Progenitor cell of endocrine pancreas (in vitro differentiated cells): ENCODE results near the gene MTMR12. TPM values are rescaled to one million over a fixed set of nuclear protein-coding genes. Genes with fewer than 3 reads are reported as not detected.
"Not testable (repeated sequence)": the region's sequence is repeated elsewhere in the genome, so short reads cannot be mapped to it uniquely, and the experiment has no call there.

Source experiments
- DNase-seq: peaks from one replicate; pipeline ENCODE4 v3.0.0; 2021; ENCODE audit warnings: low spot score; ENCODE audit not compliant: unreplicated experiment
- H3K27ac Mint-ChIP-seq: 2 replicates; pipeline ENCODE4 v1.8.0; 2021; ENCODE audit warnings: mild to moderate bottlenecking, moderate library complexity, mixed read lengths
- H3K27me3 Mint-ChIP-seq: 2 replicates; pipeline ENCODE4 v1.8.0; 2021; ENCODE audit warnings: mixed read lengths
- H3K36me3 Mint-ChIP-seq: 2 replicates; pipeline ENCODE4 v1.8.0; 2022; ENCODE audit warnings: mixed read lengths; ENCODE audit not compliant: insufficient read depth
- H3K4me1 Mint-ChIP-seq: 2 replicates; pipeline ENCODE4 v1.8.0; 2021; ENCODE audit warnings: low read depth, mixed read lengths
- H3K4me3 Mint-ChIP-seq: 2 replicates; pipeline ENCODE4 v1.8.0; 2021; ENCODE audit warnings: low read depth, mild to moderate bottlenecking, moderate library complexity, mixed read lengths
- H3K9me3 Mint-ChIP-seq: 2 replicates; pipeline ENCODE4 v1.8.0; 2021; ENCODE audit warnings: low read depth, mixed read lengths
- CTCF ChIP-seq: fragments of 200-600 bp; sonication (generic); IDR thresholded peaks from one replicate; pipeline ENCODE4 v1.5.0; 2021; ENCODE audit warnings: antibody characterized with exemption, mild to moderate bottlenecking; ENCODE audit not compliant: unreplicated experiment
- total RNA-seq: library from RNA; stranded (reverse); gene quantifications from 2 replicates; pipeline ENCODE4 v1.2.1, GENCODE V29; 2021

MTMR12 gene
- total RNA-seq, 1 donor from 2014 or later: 30.6 TPM

GRCh38 chr5:32319392-32319791 lies 6.7 kb upstream of the MTMR12 start:
- no peak for DNase-seq
- Mint-ChIP-seq H3K9me3 (peaks cover 6% of the 10 kb centered on the region), H3K4me1 (peaks cover 10% of the 10 kb centered on the region), H3K4me3 (no peak overlapping the region), H3K36me3 (peaks cover 4% of the 10 kb centered on the region), H3K27ac (no peak overlapping the region), H3K27me3 (no peaks in the 10 kb centered on the region)
- no peak for TF ChIP-seq CTCF

DNA sequence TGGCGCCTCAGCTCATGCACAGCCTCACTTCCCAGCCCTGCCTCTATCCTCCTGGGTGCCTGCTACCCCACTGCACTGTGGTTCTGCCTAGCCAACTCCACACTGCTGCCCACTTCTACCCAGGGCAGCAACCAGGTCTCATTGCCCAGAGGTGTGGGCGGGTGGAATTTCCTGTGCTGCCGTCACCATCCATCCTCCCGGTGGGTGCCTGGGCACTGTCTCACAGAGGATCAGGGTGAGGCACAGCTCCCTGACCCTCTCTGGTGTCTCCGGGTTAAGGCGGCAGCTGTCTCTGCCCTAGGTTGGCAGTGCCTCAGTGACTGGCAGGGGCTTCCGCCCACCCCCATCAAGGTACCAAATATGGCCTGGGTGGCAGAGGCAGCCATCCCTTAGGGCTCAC lies 4.3 kb upstream of the MTMR12 start:
- Mint-ChIP-seq H3K27me3 (no peaks in the 10 kb centered on the region), H3K4me1 (peaks cover 13% of the 10 kb centered on the region), H3K9me3 (peaks cover 6% of the 10 kb centered on the region), H3K36me3 (peaks cover 4% of the 10 kb centered on the region), H3K27ac (no peak overlapping the region), H3K4me3 (no peak overlapping the region)
- no peak for DNase-seq
- no peak for TF ChIP-seq CTCF

DNA sequence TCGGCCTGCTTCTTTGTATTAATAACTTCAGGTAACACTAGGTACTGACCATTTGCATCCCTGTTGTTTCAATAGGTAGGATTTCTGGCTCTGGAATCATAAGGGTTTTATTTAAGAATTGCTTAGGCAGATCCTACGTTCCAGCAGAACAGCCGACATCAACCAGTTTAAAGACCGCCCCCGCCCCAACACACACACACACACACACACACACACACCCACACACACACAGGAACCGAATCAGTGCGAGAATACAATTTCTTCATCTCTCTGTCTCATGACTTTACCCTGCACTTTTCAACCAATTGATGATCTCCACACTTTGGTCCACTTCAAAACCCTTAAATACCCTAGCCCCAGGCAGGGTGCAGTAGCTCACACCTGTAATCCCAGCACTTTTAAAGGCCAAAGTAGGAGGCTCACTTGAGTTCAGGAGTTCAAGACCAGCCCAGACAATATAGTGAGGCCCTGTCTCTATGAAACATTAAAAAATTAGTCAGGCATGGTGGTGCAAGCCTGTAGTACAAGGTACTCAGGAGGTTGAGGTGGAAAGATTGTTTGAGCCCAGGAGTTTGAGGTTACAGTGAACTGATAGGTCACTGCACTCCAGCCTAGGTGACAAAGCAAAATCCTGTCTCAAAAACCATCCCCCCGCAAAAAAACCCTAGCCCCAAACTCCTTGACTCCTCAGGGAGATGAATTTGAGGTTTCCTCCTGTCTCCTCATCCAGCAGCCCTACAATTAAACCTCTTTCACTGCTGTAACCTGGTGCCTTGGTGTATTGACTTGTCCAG lies 2.7 kb upstream of the MTMR12 start:
- Mint-ChIP-seq H3K4me3 (no peak overlapping the region), H3K27me3 (no peaks in the 10 kb centered on the region), H3K27ac (peak overlapping the region; percentile 72), H3K36me3 (peaks cover under 1% of the 10 kb centered on the region), H3K4me1 (peaks cover 23% of the 10 kb centered on the region), H3K9me3 (no peaks in the 10 kb centered on the region)
- TF ChIP-seq CTCF: no peak
- DNase-seq: no peak

GRCh38 chr5:32314658-32315057 lies 1.9 kb upstream of the MTMR12 start:
- Mint-ChIP-seq H3K27ac (peak overlapping the region; percentile 94), H3K4me3 (peak overlapping the region; percentile 56), H3K27me3 (no peaks in the 10 kb centered on the region), H3K36me3 (peaks cover 2% of the 10 kb centered on the region), H3K4me1 (peaks cover 25% of the 10 kb centered on the region), H3K9me3 (no peaks in the 10 kb centered on the region)
- no peak for DNase-seq
- no peak for TF ChIP-seq CTCF

- not testable (repeated sequence) for H3K36me3 Mint-ChIP-seq, H3K9me3 Mint-ChIP-seq, H3K27me3 Mint-ChIP-seq, DNase-seq
- H3K27ac Mint-ChIP-seq: peak overlapping the region; percentile 94
- peaks cover 29% of the 10 kb centered on the region for H3K4me1 Mint-ChIP-seq
- H3K4me3 Mint-ChIP-seq: peak overlapping the region; percentile 56
Measured at GRCh38 chr5:32314152-32314488, 1.4 kb upstream of the MTMR12 start.

DNA sequence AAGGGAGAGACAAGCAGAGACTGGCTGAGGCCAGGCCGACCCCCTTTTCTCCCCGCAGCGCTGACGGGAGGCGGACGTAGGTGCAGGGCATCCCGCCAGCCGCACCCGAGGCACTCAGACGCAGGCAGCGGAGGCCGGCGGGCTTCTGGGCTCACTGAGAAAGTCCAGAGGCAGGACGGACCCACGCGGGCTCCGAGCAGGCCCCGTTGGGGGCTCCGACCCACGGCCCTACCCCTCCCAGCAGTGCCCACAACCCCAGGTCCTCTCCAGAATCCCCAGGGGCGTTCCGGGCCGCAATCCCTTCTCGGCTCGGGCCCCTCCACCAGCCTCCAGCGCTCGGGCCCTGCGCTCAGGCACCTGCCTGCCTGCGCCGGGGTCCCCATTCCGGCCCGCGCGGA lies 543 bp downstream of the MTMR12 start:
- Mint-ChIP-seq H3K36me3 (peaks cover 4% of the 10 kb centered on the region), H3K4me3 (peak overlapping the region; percentile 90), H3K27ac (peak overlapping the region; percentile 97), H3K27me3 (no peaks in the 10 kb centered on the region), H3K4me1 (peaks cover 31% of the 10 kb centered on the region), H3K9me3 (no peaks in the 10 kb centered on the region)
- no peak for TF ChIP-seq CTCF
- peak; percentile 49 for DNase-seq
